Endothelial cell of umbilical vein (primary cell): ENCODE measurements around the gene DDA1. TPM values are rescaled to one million over a fixed set of nuclear protein-coding genes. Genes with fewer than 3 reads are reported as not detected.

Experiments used
- BruUV-seq: library from RNA; stranded (reverse); fragments of 400-500 nt; replicated peaks from 2 replicates; lab custom pipeline; 2021; lab: Mats Ljungman, UMichigan
- CTCF ChIA-PET: fragments of 300-600, 350-600 bp; sonication (Branson Sonifier 250); formaldehyde crosslinking; loops from one replicate; lab custom pipeline; 2021; ENCODE audit warnings: antibody characterized with exemption, inconsistent platforms; lab: Charles Lee
- POLR2A ChIA-PET: fragments of 300-600, 350-600 bp; sonication (Branson Sonifier 250); formaldehyde crosslinking; loops from one replicate; lab custom pipeline; 2021; ENCODE audit warnings: antibody characterized with exemption, inconsistent platforms; lab: Charles Lee
- DNase-seq: peaks from one replicate; pipeline ENCODE4 v3.0.0-alpha.2; 2011; ENCODE audit warnings: low read depth, low spot score
- FAIRE-seq: peaks from 2 replicates; lab custom pipeline; 2011; peaks lifted over from hg19 to GRCh38; lab: Jason Lieb, UNC
- H2AFZ ChIP-seq: 2 replicates; pipeline ENCODE4 v1.6.0; 2012; ENCODE audit warnings: low read depth, low read length, control low read depth, inconsistent platforms
- H3K27ac ChIP-seq: 2 replicates; pipeline ENCODE4 v1.5.1; 2011; ENCODE audit warnings: low read depth, mild to moderate bottlenecking, control low read depth, low read length, moderate library complexity; ENCODE audit not compliant: insufficient read depth
- H3K27me3 ChIP-seq, 2 experiments: 2 replicates each; pipeline versions ENCODE4 v1.6.0 to v1.6.1; 2011; ENCODE audit warnings: low read length in 2 of 2, mixed read lengths in 1 of 2; ENCODE audit not compliant: control insufficient read depth in 2 of 2, insufficient read depth in 2 of 2
- H3K36me3 ChIP-seq, 2 experiments: 2 replicates in 1 of 2; 3 replicates in 1 of 2; pipeline ENCODE4 v1.5.1; 2011; ENCODE audit warnings: low read length in 2 of 2, mild to moderate bottlenecking in 1 of 2, moderate library complexity in 1 of 2; ENCODE audit not compliant: control insufficient read depth in 2 of 2, insufficient read depth in 2 of 2; ENCODE audit errors: extremely low read depth in 1 of 2
- H3K4me1 ChIP-seq: 3 replicates; pipeline ENCODE4 v1.5.1; 2011; ENCODE audit warnings: mild to moderate bottlenecking, low read length; ENCODE audit not compliant: control insufficient read depth, insufficient read depth; ENCODE audit errors: extremely low read depth
- H3K4me2 ChIP-seq: 2 replicates; pipeline ENCODE4 v1.6.1; 2011; ENCODE audit warnings: low read length, control low read depth, mixed read lengths; ENCODE audit not compliant: insufficient read depth
- H3K4me3 ChIP-seq, 3 experiments: fragments of 200-600 bp in 1 of 3; sonication (generic), shearing (Covaris generic) in 1 of 3; replicated peaks in 1 of 3; 2 replicates each; pipeline ENCODE4 v1.5.1; 2011 to 2016; ENCODE audit warnings: control low read depth in 3 of 3, low read length in 3 of 3, mild to moderate bottlenecking in 2 of 3, inconsistent platforms in 1 of 3, low read depth in 1 of 3, moderate library complexity in 1 of 3; ENCODE audit not compliant: insufficient read depth in 1 of 3
- H3K79me2 ChIP-seq: 2 replicates; pipeline ENCODE4 v1.6.0; 2012; ENCODE audit warnings: low read length, inconsistent platforms; ENCODE audit not compliant: control insufficient read depth, insufficient read depth
- H3K9ac ChIP-seq: replicated peaks from 2 replicates; pipeline ENCODE3; 2011; ENCODE audit warnings: low read length, control low read depth; ENCODE audit not compliant: insufficient read depth; ENCODE audit errors: extremely low read depth
- H3K9me1 ChIP-seq: replicated peaks from 3 replicates; pipeline ENCODE4 v1.6.0; 2011; ENCODE audit warnings: mild to moderate bottlenecking, low read length; ENCODE audit not compliant: control insufficient read depth, insufficient read depth; ENCODE audit errors: extremely low read depth
- H3K9me3 ChIP-seq: replicated peaks from 2 replicates; pipeline ENCODE4 v1.5.1; 2012; ENCODE audit warnings: low read length, inconsistent platforms; ENCODE audit not compliant: control insufficient read depth, insufficient read depth
- H4K20me1 ChIP-seq: replicated peaks from 2 replicates; pipeline ENCODE3; 2011; ENCODE audit warnings: mild to moderate bottlenecking, low read length; ENCODE audit not compliant: control insufficient read depth, insufficient read depth; ENCODE audit errors: extremely low read depth
- EZH2 ChIP-seq: IDR thresholded peaks from 2 replicates; pipeline ENCODE4 v1.6.1; 2012; ENCODE audit warnings: borderline replicate concordance, low read depth, mild to moderate bottlenecking, moderate library complexity, low read length, inconsistent platforms; ENCODE audit not compliant: severe bottlenecking
- FOS ChIP-seq: IDR thresholded peaks from 2 replicates; pipeline ENCODE4 v1.6.1; 2011; ENCODE audit warnings: mild to moderate bottlenecking, low read length, moderate library complexity, borderline replicate concordance; ENCODE audit not compliant: insufficient read depth
- MYC ChIP-seq: IDR thresholded peaks from one replicate; pipeline ENCODE4 v1.6.1; 2011; ENCODE audit warnings: mild to moderate bottlenecking, low read depth, low read length
- POLR2AphosphoS5 ChIP-seq: IDR thresholded peaks from 2 replicates; pipeline ENCODE4 v1.6.1; 2012; ENCODE audit warnings: low read depth, mild to moderate bottlenecking, control low read depth, low read length, moderate library complexity; ENCODE audit not compliant: insufficient read depth
- dilution Hi-C: fragments of 300-500 bp; cut with MboI; formaldehyde crosslinking; loops from one replicate; pipeline ENCODE4 v1.15.0; 2019; ENCODE audit warnings: low sequenced_read_pairs; ENCODE audit not compliant: extremely low pct_ligation_motif_present
- intact Hi-C: fragments of 100-400 bp; cut with micrococcal nuclease; formaldehyde crosslinking; loops from one replicate; pipeline ENCODE4 v1.10.0; 2022
- polyA plus RNA-seq, 4 experiments: library from polyadenylated mRNA; depleted of rRNA in 3 of 4; stranded (reverse) in 3 of 4; unstranded in 1 of 4; fragments of >200 nt; gene quantifications; 2 replicates each; pipeline versions ENCODE4 v1.2.1 to v1.2.3, GENCODE V29; 2011 to 2012; ENCODE audit warnings: missing spikeins in 1 of 4
- total RNA-seq: library from RNA; stranded (reverse); gene quantifications from 2 replicates; pipeline ENCODE4 v1.2.3, GENCODE V29; 2021
- TF ChIP-seq, protein P1 (sequence below): IDR thresholded peaks from 2 replicates; pipeline ENCODE4 v1.6.1; 2011; ENCODE audit not compliant: insufficient read depth, insufficient read length
- TF ChIP-seq, protein P2 (sequence below), 2 donors: IDR thresholded peaks; 1 replicate in 1 of 2; 2 replicates in 1 of 2; pipeline ENCODE4 v1.5.1; 2011; ENCODE audit warnings: low read length in 2 of 2, mild to moderate bottlenecking in 2 of 2, moderate library complexity in 2 of 2, control low read depth in 1 of 2, inconsistent platforms in 1 of 2, low read depth in 1 of 2; ENCODE audit not compliant: insufficient read depth in 1 of 2; ENCODE audit errors: extremely low read depth in 1 of 2

Gene DDA1
- total and polyA plus RNA-seq, 2 donors (not counting 3 experiments of a cell fraction or from before 2014, with no cell fraction given), result 52.9 to 64.7 TPM

DNA sequence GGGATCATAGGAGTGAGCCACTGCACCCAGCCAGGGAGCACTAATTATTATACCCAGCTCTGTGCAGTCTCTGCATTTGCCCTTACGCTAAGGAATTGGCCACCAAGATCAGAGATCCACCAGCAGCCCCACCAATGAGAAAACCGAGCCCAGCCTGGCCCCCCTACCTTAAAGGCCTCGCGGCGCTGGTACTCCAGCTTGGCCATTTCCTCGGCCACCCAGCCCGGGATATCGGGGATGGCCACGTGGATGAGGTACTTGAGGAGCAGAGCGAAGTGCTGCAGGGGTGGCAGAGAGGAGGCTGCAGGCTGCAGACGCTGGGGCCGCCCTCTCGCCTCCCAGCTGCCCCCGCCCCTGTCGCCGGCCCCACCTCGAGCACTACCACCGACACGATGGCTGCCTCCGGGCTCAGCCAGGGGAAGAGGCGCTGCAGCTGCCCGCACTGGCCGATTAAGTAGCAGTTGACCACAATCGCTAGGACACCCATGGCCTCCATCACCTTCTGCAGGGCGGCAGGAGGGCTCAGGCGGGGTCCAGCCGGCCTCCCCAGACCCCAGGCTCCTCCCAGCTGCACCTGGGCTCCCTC, 17.8 kb downstream of the DDA1 start:
- FAIRE-seq (no peak), DNase-seq (no peak)
- dilution Hi-C loops (no loop called here), intact Hi-C loops (no loop called here)
- ChIA-PET CTCF (interaction anchor here (0.5 to 2.5 kb wide), 7 partner anchors 10 to 870 kb away, joined by 3 to 16 read pairs (median 4); partner anchors contain the start of gene DDA1), POLR2A (interaction anchor here (0.6 to 1.3 kb wide), 2 partner anchors 18 to 193 kb away, joined by 3 read pairs; partner anchors contain the start of gene DDA1)
- TF ChIP-seq FOS (no peak), EZH2 (no peak), MYC (no peak)
- TF ChIP-seq, protein P1, sequence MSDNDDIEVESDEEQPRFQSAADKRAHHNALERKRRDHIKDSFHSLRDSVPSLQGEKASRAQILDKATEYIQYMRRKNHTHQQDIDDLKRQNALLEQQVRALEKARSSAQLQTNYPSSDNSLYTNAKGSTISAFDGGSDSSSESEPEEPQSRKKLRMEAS, result no peak
- Histone ChIP-seq H3K36me3 (no peaks in the 10 kb centered on the region), H3K4me2 (no peak overlapping the region), H3K9me1 (no peaks in the 10 kb centered on the region), H3K27ac (no peak overlapping the region), H3K27me3 (peaks cover 4 to 19% of the 10 kb centered on the region in 2 experiments), H3K4me1 (peaks cover 10% of the 10 kb centered on the region), H3K79me2 (no peaks in the 10 kb centered on the region), H3K9ac (no peak overlapping the region), H4K20me1 (no peaks in the 10 kb centered on the region), H3K9me3 (no peaks in the 10 kb centered on the region), H2AFZ (no peak overlapping the region), H3K4me3 (no peak overlapping the region)
- no TSS peak for BruUV-seq

DNA sequence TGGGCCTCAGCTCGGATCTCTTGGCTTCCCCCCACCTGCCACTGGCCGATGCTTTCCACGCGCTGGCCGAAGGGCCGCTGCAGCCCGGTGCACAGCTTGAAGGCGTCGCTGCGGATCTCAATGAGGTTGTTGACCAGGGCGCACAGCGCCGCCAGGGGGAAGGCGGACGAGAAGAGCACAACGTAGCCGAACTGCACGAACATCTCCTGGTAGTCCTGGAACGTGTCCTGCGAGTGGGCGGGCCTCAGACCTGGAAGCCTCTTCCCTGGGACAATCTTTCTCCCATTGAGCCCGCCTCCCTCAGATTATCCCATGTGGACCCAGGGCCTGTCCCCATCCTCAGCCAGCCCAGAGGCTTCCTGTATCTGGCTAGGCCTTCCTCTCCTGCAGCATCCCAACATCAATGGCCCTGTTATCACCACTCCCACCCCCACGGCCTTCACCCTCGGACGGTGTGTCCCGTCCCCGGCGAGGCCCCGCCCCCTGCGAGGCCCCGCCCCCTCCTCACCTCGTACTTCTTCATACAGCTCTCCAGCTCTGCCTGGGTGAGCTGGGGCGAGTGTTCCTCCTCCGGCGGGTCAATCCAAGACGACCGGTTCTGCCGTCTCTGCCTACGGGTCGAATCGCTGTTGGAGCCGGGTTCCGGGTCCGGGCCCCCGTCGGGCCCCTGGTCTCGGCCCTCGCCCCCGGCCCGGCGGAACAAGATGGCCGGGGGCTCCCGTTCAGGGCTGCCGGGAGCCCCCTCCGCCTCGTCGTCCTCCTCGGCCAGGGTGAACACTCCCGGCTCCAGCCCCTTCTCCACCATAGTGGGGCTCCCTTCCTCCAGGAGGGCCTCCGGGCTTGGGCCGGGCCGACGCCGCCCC, 18.5 kb downstream of the DDA1 start:
- peak overlapping the region; percentile 47 for H2AFZ ChIP-seq
- no peaks in the 10 kb centered on the region for H3K36me3 ChIP-seq
- TF ChIP-seq EZH2 (no peak), MYC (no peak), FOS (no peak), POLR2AphosphoS5 (no peak)
- TF ChIP-seq, protein P2, sequence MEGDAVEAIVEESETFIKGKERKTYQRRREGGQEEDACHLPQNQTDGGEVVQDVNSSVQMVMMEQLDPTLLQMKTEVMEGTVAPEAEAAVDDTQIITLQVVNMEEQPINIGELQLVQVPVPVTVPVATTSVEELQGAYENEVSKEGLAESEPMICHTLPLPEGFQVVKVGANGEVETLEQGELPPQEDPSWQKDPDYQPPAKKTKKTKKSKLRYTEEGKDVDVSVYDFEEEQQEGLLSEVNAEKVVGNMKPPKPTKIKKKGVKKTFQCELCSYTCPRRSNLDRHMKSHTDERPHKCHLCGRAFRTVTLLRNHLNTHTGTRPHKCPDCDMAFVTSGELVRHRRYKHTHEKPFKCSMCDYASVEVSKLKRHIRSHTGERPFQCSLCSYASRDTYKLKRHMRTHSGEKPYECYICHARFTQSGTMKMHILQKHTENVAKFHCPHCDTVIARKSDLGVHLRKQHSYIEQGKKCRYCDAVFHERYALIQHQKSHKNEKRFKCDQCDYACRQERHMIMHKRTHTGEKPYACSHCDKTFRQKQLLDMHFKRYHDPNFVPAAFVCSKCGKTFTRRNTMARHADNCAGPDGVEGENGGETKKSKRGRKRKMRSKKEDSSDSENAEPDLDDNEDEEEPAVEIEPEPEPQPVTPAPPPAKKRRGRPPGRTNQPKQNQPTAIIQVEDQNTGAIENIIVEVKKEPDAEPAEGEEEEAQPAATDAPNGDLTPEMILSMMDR (IDR thresholded peaks at IDR 0.05; ENCODE audit: extremely low read depth in 1 of 2, insufficient read depth in 1 of 2, low read depth in 1 of 2, low read length in 2 of 2), result peak; percentile 48 to 61
- ChIA-PET POLR2A (interaction anchor here (0.6 kb wide), 1 partner anchor 19 kb away, joined by 9 read pairs; the partner anchor contains the start of gene DDA1), CTCF (interaction anchor here (0.5 to 2.5 kb wide), 10 partner anchors 11 to 109 kb away, joined by 3 to 16 read pairs (median 4); partner anchors contain the start of genes DDA1 and MRPL34)
- H3K27ac ChIP-seq, result no peak overlapping the region
- FAIRE-seq, result peak; percentile 79
- BruUV-seq, result no TSS peak
- H4K20me1 ChIP-seq, result no peaks in the 10 kb centered on the region
- no peaks in the 10 kb centered on the region for H3K79me2 ChIP-seq
- intact Hi-C loops (no loop called here), dilution Hi-C loops (no loop called here)
- DNase-seq, result peak; percentile 52
- H3K4me2 ChIP-seq, result peak overlapping the region; percentile 44
- H3K9me1 ChIP-seq, result no peaks in the 10 kb centered on the region
- no peaks in the 10 kb centered on the region for H3K9me3 ChIP-seq
- H3K4me3 ChIP-seq, result peak overlapping the region; percentile 15 to 24 (median 18)
- H3K4me1 ChIP-seq, result peaks cover 10% of the 10 kb centered on the region
- peaks cover 4 to 19% of the 10 kb centered on the region in 2 experiments for H3K27me3 ChIP-seq
- H3K9ac ChIP-seq, result no peak overlapping the region
